GM18951 (cell line): Measurements from ENCODE around the gene ALDH1L1.

ENCODE experiments used
- POLR2A ChIP-seq: IDR thresholded peaks from 4 replicates; pipeline ENCODE4 v1.6.1; 2011; ENCODE audit warnings: mild to moderate bottlenecking; ENCODE audit not compliant: insufficient read length, insufficient read depth; ENCODE audit errors: extremely low read depth
- in situ Hi-C: fragments of 300-500 bp; cut with MboI; formaldehyde crosslinking; loops from one replicate; pipeline ENCODE4 v1.12.0; 2022; ENCODE audit warnings: low sequenced_read_pairs, mixed read lengths, inconsistent platforms; ENCODE audit not compliant: unreplicated experiment

ALDH1L1 gene

GRCh38 chr3:126124148-126124868, 56.1 kb downstream of the ALDH1L1 start:
- in situ Hi-C loops: no loop called here

GRCh38 chr3:126121632-126122031, 58.8 kb downstream of the ALDH1L1 start:
- in situ Hi-C loops: no loop called here
- no peak for TF ChIP-seq POLR2A

More at GRCh38 chr3:126124148-126124868, 56.1 kb downstream of the ALDH1L1 start:
- no peak for TF ChIP-seq POLR2A

GRCh38 chr3:126121074-126121473, 59.3 kb downstream of the ALDH1L1 start:
- in situ Hi-C loops: no loop called here
- TF ChIP-seq POLR2A: no peak

- in situ Hi-C loops: no loop called here
- TF ChIP-seq POLR2A: no peak
Observed at GRCh38 chr3:126119976-126120375, 60.4 kb downstream of the ALDH1L1 start.

GRCh38 chr3:126119008-126119675, 61.2 kb downstream of the ALDH1L1 start:
- in situ Hi-C loops: no loop called here
- TF ChIP-seq POLR2A: no peak

GRCh38 chr3:126118591-126118990, 61.8 kb downstream of the ALDH1L1 start:
- in situ Hi-C loops: no loop called here

DNA sequence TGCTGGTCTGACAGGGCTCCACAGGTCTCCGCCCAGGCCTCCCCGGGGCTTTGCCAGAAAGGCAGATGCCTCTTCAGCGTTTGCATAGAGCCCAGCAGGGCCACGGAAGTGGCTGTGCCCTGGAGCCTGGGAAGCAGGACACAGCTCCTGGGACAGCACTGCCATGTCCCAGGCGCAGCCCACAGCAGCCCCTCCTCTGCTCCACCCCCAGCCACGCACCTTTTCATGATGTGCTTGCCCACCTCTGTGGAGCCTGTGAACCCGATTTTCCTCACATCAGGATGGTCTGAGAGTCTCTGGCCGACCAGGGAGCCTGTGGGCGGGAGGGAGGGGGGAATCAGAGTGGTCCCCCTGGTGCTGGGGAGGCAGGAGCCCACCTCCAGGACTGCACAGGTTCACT, 62.6 kb downstream of the ALDH1L1 start:
- in situ Hi-C loops: no loop called here

More at GRCh38 chr3:126118591-126118990, 61.8 kb downstream of the ALDH1L1 start:
- no peak for TF ChIP-seq POLR2A

DNA sequence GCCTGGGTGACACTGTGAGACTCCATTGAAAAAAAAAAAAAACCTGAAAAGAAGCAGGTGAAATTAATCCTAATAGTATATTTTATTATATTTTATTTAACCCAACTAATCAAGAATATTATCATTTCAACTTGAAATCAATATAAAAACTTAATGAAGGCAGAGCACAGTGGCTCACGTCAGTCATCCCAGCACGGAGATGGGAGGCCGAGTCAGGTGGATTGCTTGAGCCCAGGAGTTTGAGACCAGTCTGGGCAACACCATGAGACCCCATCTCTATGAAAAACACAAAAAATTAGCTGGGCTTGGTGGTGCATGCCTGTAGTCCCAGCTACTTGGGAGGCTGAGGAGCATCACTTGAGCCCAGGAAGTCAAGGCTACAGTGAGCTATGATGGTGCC, 63.2 kb downstream of the ALDH1L1 start:
- in situ Hi-C loops: no loop called here
- TF ChIP-seq POLR2A: no peak

More for the DNA sequence above, 62.6 kb downstream of the ALDH1L1 start:
- no peak for TF ChIP-seq POLR2A

- TF ChIP-seq POLR2A: no peak
- in situ Hi-C loops: no loop called here
Observed at GRCh38 chr3:126116526-126116925, 63.9 kb downstream of the ALDH1L1 start.

GRCh38 chr3:126114443-126115386, 65.7 kb downstream of the ALDH1L1 start:
- no peak for TF ChIP-seq POLR2A
- in situ Hi-C loops: no loop called here

DNA sequence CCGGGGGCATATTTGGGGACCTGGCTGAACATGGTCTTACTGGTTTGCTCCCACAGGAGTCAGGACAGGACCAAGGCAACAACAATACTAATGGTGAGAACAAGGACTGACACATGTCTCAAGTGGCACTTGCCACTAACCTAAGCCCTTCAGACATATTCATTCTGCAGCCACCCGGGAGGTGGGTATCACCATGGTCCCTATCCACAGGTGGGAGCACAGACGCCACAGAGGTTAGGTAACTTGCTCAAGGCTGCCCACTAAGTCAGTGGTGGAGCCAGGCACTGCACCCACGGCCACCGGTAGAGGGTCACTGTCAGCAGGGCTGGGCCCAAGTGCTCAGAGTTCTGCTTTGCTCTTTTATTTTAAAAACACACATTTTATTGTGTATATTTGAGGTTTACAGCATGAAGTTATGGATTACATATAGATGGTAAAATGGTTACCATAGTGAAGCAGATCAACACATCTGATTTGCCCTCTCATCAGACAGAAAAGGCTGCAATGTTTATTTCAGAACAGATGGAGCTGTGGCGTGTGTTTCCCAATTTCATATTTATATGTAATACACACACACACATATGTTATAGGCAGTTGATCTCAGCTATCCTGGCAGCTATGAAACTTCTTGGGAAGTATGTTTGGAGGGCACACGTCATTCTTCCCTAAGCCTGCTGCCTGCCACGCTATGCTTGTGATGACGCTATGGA, 66.5 kb downstream of the ALDH1L1 start:
- no peak for TF ChIP-seq POLR2A
- in situ Hi-C loops: no loop called here

DNA sequence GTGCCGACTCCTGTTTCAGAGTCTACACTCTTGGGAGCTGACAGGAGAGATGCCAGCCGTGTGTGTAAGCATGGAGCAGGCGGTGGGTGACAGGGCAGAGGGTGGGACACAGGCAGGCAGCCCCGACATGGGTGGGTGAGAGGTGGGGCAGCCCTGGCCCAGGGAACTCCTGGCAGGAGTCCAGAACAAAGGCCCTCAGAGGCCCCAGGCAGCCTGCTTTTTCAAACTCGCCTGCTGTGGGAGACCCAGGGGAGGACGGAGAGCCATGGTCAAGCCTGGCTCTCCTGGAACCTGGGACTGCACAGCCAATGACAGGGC, 67.2 kb downstream of the ALDH1L1 start:
- in situ Hi-C loops: no loop called here
- TF ChIP-seq POLR2A: no peak
